SU-DHL-6 (cell line): ENCODE data around the gene SLC39A7.

Experiments used
- CTCF ChIP-seq: fragments of 200-600 bp; sonication (generic); IDR thresholded peaks from one replicate; pipeline ENCODE4 v1.5.1; 2017; ENCODE audit warnings: antibody characterized with exemption, mild to moderate bottlenecking, low read length, moderate library complexity; ENCODE audit not compliant: insufficient read depth, poor library complexity, severe bottlenecking
- EZH2phosphoT487 ChIP-seq: fragments of 200-600 bp; sonication (generic), shearing (Covaris generic); conservative IDR thresholded peaks from 2 replicates; pipeline ENCODE4 v1.6.1; 2018; ENCODE audit warnings: mild to moderate bottlenecking, antibody characterized with exemption, low read length, moderate library complexity, mixed read lengths

GRCh38 chr6:33203443-33204164 is 2.9 kb downstream of the SLC39A7 start:
- TF ChIP-seq CTCF (no peak), EZH2phosphoT487 (no peak)
